HG03520 (cell line): ENCODE data around the gene CBLB.
A peak's percentile ranks its signal among the peaks of the same experiment; 100 is the strongest.

Experiments used
- ATAC-seq: cut with Tn5 transposase; IDR thresholded peaks from one replicate; pipeline ENCODE4 v1.9.1; 2021; ENCODE audit warnings: mild to moderate bottlenecking, moderate library complexity; ENCODE audit not compliant: unreplicated experiment

The CBLB gene

DNA sequence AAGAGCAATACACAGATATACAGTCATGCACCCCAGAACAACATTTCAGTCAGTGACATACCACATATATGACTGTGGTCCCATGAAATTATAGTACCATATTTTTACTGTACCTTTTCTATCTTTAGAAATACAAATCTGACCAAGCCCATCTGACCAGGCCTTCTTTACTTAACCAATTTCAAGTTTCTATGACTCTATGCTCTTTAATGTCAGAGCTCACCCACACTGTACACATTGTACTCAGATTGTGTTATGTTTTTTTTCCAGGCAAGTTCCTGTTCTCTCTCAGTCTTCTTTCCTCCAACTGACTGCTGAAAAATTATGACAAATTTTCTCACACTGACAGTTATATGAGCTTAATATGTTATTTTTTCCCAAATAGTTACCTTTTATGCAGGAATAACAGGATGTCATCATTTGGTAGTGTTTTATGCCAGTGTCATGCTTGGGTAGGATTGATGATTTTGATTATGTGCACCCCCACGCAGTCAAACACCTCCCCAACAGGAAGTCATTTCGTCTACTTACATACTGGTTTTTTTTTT is 8.0 kb upstream of the CBLB start:
- peak; percentile 55 for ATAC-seq

DNA sequence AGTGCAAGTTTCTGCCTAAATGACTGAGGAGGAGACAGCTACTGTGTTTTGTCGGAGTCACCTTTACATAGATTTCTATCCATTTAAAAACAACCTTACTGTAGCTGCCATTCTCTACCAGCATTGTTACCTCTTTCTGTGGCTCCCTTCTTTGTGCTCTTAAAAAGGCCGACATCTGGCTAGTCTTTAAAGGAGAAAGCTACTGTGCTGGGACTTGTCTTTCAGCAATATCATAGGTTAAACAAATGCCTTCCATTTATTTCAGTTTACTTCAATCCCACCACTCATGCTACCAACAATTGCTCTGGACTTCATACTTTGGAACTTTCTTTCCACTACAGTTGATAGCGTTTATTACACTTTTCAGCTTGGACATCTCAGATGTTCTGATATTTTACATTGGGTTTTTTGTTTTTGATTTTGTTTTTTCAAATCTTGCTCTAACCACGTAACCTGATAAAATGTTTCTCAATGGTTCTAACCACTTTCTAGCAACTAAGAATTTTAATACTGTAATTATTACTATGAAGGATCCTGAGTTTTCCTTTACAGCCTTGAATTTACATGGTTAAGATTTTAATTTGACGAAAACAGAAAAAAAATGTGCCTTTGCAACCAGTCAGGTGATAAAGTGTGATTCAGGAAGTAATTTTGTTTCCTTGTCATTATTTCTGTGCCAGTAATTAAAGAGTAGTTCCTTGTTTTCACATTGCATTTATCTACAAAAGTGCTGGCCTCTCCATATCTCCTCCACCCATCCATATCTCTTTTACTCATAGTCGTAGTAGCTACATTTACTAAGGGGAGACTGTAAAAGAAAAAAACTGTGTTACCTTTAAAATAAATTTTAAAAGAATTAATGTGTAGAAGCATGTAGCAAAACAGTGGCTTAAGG is 1.3 kb upstream of the CBLB start:
- ATAC-seq, result no peak

DNA sequence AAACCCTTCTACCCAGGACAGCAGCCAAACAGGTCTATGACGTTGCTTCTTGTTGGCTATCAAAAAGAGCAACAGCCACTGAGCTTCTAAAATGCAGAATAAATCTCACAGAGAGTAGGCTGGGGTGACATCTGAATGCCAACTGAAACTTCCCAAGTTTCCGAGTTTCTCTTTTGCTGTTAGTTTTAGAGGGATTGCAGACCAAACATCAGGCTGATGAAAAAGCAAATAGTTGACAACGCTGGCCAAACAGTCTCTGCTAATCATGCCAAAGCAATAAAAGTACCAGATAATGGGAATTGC is 670 bp upstream of the CBLB start:
- no peak for ATAC-seq

DNA sequence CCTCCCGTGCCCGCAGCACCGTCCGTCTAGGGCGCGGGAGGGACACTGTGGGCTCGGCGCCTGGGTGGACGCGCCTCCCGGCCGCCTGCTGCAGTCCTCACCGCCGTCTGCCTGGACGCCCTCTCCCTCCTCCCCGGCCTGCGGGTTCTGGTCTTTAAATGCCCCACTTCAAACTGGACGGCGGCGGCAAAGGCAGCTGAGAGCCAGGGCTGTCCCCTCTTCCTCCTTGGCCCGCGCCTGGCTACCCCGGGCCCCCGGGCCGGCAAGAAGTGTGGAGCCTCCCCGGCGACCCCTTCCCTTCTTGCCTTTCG is 426 bp downstream of the CBLB start:
- peak; percentile 1 for ATAC-seq

DNA sequence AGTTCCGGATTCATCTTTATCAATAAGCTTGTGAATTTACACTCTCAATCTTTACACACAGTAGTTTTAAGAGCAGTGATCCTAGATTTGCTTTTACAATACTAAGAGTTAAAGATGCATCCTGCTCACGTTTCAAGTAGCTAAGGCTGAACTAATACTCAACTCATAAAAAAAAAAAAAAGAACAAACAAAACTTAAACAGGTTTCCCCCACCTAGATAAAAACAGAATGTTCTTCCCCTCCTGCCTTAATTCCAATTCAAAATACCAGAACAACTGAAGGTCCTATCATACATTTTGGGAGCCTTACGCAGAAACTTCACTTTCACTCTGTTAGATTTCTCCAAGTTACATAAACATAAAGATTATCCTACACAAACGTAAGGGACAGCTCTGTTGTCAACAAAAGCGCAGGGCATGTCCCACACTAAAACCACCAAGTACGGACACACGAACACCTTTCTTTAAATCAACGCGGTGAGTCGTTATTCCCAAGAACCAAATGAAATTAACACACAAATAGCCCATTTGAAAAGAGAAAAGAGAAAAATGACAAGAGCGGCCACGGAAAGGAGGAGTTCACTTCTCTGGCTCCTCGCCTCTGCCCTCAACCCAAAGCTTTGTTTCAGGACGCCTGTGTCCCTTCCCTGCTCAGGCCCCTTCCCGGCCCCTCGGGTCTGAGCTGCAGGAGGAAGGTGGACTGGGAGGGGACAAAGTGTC is 941 bp downstream of the CBLB start:
- no peak for ATAC-seq

DNA sequence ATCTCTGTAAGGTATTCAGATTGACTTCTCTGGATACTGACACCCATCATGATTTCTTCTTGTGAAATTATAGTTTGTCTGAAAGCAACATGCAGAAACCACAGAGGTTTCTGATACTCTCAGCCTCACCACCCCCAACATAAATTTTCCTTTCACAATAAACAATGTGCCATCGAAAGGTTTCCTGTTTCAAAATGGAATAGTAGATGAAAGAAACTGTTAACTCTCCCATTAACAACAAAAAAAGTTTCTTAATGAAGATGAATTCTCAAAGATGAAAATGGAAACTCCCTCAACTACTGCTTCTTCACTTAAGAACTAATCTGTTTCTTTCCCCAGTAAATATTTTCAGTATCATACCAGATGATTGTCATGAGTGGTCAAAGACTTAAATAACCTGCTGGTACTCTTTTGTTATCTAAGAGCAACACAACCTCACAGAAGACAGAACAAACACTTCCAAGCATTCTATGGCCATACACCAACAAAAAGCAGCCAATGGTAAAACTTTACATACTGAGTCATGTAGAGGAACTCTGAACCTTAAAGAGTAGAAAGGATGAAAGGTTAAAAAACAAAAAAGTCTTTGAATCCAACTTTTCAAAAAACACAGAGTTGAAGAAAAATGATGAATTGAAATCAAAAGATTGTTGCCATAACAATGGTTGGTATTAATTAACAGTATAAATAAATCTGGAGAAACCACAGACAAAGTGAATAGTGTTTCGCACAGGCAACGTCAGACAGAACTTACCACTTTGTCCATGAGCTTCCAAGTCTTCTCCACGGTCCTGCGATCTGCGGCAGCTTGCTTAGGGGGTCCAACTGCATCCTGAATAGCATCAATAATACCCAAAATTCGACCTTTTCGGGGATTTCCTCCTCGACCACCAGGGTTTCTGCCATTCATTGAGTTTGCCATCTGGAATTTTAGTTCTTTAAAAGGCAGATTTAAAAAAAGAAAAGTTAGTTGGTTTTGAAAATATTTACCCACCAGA is 1.9 kb downstream of the CBLB start:
- peak; percentile 30 for ATAC-seq

DNA sequence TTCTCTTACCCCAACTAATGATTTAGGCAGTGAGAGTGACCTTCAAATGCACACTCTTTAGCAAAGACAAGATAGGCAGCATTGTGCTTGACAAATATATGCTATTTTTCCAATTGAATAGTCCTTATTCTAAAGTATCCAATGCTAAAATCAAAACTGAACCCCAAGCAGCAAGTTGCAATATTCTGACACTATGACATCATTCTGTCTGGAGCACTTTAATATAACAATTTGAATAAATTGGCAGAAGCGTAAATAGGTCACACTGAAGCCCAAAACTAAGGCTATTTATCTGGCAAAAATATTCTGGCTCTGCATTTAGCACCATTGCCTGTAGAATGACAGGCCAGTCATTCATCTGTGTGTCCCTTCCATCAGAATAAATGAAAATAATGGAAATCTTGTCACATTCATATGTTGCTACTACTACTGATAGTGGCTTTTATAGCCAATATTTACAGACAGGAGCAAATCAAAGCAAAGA is 2.9 kb downstream of the CBLB start:
- no peak for ATAC-seq

DNA sequence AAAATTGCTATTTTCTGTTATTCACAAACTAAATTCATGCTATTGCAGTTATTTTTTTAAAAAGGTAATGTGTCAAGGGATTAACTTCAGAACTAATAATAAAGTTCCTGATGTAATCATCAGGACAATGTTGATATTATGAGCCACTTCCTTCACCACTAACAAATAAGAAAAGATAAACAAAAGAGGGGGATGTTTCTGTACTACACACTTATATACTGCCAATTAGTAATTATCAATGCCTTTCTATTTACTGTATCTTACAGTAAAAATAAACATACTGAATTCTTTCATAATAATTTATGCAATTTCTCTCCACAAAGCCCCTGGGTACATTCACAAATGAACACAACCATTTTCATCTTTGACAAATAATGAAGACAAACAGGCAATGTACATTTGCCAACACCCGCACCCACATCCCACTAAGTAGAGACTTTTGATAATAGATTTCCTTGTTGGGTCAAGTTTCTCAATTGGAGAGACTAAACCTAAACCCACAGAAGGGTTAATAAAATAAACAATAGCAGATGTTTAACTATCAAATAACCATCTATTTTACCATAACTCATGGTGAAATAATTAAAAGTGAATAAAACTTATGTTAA is 3.7 kb downstream of the CBLB start:
- no peak for ATAC-seq

DNA sequence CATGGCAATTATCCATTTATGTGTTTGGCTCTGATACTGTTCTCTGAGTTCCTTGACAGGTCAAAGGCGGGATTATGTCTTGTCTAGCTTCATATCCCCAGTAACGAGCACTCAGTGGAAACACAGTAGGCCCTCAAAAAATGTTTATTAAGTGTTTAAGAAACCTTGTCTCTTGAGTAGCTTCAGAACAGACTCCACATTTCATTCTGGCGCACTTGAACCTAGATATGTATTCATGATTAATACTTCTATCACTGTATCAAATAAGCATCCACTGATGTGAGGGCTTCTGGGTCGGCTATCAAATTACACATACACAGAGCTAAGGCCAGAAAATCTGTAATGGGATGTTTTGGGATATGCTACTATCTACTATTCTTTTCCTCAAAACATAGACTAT is 4.6 kb downstream of the CBLB start:
- ATAC-seq, result no peak

DNA sequence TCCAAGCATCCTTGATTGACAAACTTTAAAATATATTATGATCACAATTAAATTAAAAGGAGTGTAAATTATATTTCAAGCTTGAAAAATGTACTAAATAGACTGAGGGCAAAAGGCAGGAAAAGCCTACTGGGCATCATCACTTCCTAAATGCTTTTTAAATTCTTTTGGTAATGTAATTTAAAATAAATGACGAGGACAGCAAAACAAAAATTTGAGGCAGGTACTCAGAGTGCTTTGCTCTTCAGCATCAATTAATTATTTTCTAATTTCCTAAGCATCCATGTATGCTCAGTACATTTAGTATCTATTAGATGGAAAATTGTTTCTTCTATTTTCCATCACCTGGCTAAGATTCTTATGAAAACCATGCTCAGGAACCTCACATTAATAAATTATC is 5.2 kb downstream of the CBLB start:
- ATAC-seq, result no peak

DNA sequence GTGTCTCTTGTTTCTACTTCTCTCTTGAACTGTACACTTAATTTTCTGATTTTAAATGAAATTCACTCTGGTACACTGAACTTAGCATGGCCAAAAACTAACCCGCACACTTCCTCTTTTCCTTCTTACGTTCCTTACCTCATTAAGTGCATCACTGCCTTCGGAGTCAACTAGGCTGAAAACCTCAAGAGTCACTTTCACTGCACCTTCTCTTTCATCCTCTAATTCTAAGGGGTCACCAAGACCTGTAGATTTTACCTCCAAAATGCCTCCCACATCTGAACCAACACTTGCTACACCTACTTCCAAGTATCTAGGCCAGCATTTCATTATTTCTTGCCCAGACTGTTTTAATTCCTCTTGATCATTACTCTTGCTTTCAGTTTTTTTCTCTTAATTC is 6.6 kb downstream of the CBLB start:
- ATAC-seq, result no peak

DNA sequence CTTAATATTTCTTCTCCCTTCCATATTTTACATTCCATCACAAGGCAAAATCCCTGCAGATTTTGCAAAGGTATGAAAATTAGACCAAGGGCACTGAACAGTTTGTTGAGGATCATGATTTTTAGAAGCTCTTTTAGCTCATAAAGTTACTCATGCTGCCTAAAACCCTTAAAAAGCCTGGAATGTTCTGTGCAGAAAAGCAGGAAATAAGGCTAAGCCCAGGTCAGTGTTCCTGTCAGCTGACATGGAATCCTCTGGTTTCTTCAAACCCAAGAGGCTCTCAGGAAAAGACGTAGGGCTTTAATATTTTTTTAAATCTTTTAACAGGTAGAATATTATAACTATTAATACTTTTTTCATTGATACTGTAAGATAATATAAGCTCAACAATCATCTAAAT is 8.2 kb downstream of the CBLB start:
- no peak for ATAC-seq

DNA sequence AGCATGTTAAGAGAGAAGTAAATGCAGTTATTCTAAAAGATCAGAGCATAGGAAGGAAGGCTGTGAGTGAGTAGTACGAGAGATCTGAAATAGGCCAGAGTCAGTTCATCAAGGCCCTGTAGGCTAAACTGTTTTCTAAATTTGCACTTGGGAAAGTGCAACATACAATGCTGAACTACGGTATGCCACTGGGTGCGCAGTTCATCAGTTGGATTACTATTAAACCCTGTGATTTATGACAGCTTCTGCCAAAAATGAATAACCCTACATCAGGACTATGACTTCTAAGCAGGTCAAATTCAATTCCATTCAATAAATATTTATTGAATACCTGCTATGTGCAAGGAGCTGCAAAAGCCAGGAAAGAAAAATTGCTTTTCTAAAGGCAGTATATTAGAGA is 10.8 kb downstream of the CBLB start:
- ATAC-seq, result no peak

DNA sequence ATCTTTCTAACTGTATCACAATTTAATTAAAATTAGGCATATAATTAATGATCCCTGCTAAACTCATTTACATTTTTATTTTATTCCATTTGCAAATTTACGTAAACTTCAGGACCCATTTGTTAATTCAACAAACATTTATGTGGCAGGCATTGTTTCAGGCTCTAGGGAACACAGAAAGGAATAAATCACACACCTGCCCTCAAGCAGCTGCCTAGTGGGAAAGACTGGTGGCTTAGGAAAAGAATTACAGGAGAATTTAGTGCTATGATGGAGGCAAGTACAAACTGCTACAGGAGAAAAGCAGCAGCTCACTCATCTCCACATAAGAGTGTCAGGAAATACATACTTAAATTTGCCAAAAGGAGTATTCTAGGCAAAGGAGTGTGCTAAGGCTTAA is 11.2 kb downstream of the CBLB start:
- ATAC-seq, result no peak

DNA sequence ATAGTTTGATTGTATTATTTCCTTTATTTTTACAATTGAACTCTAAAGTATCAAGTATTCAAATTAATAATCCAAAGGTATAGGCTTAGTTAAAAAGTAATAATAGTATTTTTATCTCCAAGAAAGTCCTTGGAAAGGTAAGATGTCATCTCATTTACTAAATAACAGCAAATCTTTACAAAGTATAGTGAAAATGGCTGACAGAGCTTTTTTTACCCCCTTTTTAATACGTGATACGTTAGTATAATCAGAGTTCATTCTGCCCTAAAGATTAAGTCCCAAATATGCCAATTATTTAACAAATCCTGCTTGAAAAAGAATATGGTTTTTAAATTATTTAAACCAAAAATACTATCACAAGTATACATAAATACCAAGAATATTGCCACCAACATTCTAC is 12.2 kb downstream of the CBLB start:
- no peak for ATAC-seq

DNA sequence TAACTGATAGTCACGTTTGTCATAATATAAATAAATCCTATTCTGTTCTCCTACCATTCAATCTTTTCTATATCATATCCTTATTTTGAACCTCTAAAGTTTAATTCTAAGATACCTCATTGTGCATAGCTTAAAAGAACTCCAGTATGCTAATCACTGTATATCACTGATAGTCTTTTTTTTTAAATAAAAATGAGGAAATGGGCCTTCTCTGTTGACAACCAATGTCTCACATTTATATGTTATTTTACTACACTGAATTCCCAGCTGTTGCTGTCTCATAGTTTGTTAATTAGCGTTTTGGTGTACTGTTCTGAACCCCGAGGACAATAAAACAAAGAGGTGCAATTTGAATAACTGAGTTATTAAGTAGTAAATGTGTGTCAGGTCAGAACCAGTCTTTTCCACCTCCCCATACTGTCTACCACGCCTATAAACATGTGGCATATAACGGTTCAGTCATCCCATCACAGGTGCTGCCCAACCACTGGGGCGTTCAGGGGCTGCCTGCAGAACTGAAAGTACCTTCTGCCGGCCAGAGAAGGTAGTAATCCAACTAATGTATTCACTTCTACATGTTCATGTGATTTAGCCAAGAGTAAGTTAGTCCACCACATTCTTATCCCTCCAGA is 14.9 kb downstream of the CBLB start:
- peak; percentile 96 for ATAC-seq

DNA sequence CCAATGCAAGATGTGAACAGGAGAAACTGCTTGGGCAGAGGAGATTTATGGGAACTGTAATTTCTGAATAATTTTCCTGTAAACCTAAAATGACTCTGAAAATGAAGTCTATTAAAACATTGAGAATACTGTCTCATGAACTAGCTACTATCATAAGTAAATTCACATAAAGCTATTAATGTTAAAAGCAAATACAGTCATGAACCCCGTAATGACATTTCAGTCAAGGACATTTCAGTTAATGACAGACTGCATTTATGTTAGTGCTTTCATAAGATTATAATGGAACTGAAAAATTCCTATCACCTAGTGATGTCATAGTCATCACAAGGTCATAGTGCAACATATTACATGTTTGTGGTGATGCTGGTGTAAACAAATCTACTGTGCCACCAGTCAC is 17.2 kb downstream of the CBLB start:
- no peak for ATAC-seq

DNA sequence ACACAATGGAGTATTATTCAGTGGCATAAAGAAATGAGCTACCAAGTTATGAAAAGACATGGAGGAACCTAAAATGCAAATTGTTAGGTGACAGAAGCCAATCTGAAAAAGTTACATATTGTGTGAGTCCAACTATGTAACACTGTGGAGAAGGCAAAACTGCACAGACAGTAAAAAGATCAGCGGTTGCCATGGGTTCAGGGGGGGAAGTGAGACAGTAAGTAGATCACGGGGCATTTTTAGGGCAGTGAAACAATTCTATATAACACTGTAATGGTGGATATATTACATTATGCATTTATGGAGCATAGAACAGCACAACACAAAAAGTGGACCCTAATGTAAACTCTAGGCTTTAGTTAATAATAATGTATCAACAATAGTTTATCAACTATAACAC is 17.6 kb downstream of the CBLB start:
- no peak for ATAC-seq

DNA sequence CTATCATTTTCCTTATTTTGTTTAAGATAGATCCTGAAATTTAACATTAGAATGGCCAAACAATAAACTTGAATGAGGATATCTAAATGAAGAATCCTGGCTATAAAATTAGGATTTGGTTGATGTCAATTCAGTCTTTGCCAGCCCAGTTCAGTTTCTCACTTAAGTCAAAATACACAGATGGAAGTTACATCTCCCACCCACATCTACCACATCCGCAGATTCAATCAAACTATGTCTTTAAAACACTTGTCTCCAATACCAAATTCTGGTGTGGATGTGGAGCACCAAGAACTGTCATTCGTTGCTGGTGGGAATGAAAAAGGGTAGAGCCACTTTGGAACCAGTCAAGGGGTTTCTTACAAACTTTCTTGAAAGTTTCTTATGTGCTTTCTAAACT is 18.2 kb downstream of the CBLB start:
- ATAC-seq, result no peak

DNA sequence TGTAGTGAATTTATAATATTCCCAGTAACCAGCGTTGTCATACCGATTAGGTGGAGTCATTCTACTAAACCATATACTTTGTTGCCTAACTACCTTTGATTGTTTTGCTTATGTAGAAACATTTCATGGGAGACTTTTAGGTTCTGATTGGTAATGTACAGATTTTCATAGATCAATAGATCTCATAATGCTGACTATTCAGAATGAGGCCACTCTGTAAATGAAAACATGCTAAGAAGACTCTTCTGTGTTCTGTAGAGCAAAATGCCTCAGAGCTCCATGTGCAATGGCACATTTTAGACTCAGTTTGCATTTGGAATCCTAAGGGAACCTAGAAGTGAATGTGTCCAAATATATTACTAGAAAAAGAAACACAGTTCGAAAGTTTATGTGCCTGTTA is 20.0 kb downstream of the CBLB start:
- ATAC-seq, result no peak
